ENCODE measurements around the gene FAM163A.

Gene FAM163A

DNA sequence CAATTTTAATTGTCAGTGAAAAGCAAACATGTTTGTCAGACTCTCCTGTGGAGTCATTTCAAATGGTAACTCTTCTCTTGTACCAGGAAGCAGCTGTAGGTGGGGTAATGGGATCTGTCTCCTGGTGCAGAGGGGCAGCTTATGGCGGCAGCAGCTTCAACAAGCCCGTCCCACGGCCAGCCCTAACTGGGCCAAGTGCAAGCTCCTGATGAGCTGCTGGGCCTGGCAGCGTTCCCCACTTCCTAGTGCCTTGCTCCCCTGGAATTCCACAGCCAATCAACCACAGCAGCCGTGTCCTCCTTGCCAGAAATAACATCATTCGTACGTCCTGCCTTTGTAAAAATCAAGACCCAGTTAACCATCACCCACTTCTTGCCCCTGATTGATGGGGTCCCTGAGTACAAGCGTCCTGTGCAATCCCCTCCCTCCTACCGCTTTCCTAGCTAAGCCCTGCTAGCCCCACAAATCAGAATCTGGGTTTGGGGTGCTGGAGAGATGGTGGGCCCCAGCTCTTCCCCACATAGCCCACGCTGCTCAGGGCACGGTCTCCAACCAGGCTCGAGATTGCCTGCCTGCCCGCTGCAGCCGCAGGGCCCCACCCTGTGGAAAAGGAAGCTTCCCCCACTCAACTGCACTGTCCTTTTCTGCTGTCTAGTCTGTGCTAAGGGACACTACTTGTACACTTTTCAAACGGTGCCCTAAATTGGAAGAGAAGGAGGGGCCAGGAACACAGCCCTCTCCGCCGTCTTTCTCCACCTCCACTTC is 73.3 kb downstream of the FAM163A start:
- Histone ChIP-seq H3K79me2 (ENCODE audit: insufficient read depth, low read length) (no peaks in the 10 kb centered on the region), H2AFZ (ENCODE audit: low read length) (no peak overlapping the region), H3K36me3 (ENCODE audit: insufficient read depth, low read length) (no peaks in the 10 kb centered on the region), H4K20me1 (ENCODE audit: insufficient read depth, low read length, poor library complexity, severe bottlenecking) (no peaks in the 10 kb centered on the region), H3K27me3 (ENCODE audit: insufficient read depth, low read length, poor library complexity, severe bottlenecking) (no peaks in the 10 kb centered on the region), H3F3A (ENCODE audit: low read depth) (no peaks in the 10 kb centered on the region), H3K9ac (ENCODE audit: low read depth, low read length, poor library complexity, severe bottlenecking) (no peak overlapping the region), H3K4me3 (ENCODE audit: low read length, poor library complexity, severe bottlenecking) (no peak overlapping the region), H3K9me3 (ENCODE audit: insufficient read depth, low read depth, low read length) (no peaks in the 10 kb centered on the region), H3K4me2 (ENCODE audit: low read depth, low read length, poor library complexity, severe bottlenecking) (no peak overlapping the region), H3K4me1 (ENCODE audit: insufficient read depth, low read length, poor library complexity, severe bottlenecking) (peaks cover 12% of the 10 kb centered on the region), H3K9me2 (replicated peaks; ENCODE audit: low read depth, low read length) (no peaks in the 10 kb centered on the region)
- TF ChIP-seq, protein P1, sequence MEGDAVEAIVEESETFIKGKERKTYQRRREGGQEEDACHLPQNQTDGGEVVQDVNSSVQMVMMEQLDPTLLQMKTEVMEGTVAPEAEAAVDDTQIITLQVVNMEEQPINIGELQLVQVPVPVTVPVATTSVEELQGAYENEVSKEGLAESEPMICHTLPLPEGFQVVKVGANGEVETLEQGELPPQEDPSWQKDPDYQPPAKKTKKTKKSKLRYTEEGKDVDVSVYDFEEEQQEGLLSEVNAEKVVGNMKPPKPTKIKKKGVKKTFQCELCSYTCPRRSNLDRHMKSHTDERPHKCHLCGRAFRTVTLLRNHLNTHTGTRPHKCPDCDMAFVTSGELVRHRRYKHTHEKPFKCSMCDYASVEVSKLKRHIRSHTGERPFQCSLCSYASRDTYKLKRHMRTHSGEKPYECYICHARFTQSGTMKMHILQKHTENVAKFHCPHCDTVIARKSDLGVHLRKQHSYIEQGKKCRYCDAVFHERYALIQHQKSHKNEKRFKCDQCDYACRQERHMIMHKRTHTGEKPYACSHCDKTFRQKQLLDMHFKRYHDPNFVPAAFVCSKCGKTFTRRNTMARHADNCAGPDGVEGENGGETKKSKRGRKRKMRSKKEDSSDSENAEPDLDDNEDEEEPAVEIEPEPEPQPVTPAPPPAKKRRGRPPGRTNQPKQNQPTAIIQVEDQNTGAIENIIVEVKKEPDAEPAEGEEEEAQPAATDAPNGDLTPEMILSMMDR (conservative IDR thresholded peaks at IDR 0.05; ENCODE audit: low read length) = no peak
- no peak for TF ChIP-seq EZH2phosphoT487 (IDR thresholded peaks at IDR 0.05; ENCODE audit: borderline replicate concordance)

GRCh38 chr1:179817056-179817455 is 74.0 kb downstream of the FAM163A start:
- Histone ChIP-seq H3K9me3 (ENCODE audit: insufficient read depth, low read depth, low read length) (no peaks in the 10 kb centered on the region), H3K4me3 (ENCODE audit: low read length, poor library complexity, severe bottlenecking) (no peak overlapping the region), H3F3A (ENCODE audit: low read depth) (no peaks in the 10 kb centered on the region), H3K4me2 (ENCODE audit: low read depth, low read length, poor library complexity, severe bottlenecking) (no peak overlapping the region), H2AFZ (ENCODE audit: low read length) (no peak overlapping the region), H3K79me2 (ENCODE audit: insufficient read depth, low read length) (no peaks in the 10 kb centered on the region), H3K9me2 (replicated peaks; ENCODE audit: low read depth, low read length) (no peaks in the 10 kb centered on the region), H3K27me3 (ENCODE audit: insufficient read depth, low read length, poor library complexity, severe bottlenecking) (no peaks in the 10 kb centered on the region), H3K36me3 (ENCODE audit: insufficient read depth, low read length) (no peaks in the 10 kb centered on the region), H4K20me1 (ENCODE audit: insufficient read depth, low read length, poor library complexity, severe bottlenecking) (no peaks in the 10 kb centered on the region), H3K9ac (ENCODE audit: low read depth, low read length, poor library complexity, severe bottlenecking) (no peak overlapping the region), H3K4me1 (ENCODE audit: insufficient read depth, low read length, poor library complexity, severe bottlenecking) (peaks cover 12% of the 10 kb centered on the region)
- no peak for TF ChIP-seq EZH2phosphoT487 (IDR thresholded peaks at IDR 0.05; ENCODE audit: borderline replicate concordance)
- TF ChIP-seq, protein P1 (conservative IDR thresholded peaks at IDR 0.05; ENCODE audit: low read length) = no peak

- no peaks in the 10 kb centered on the region for H3K9me3 ChIP-seq (ENCODE audit: insufficient read depth, low read depth, low read length)
- H3K36me3 ChIP-seq (ENCODE audit: insufficient read depth, low read length) = no peaks in the 10 kb centered on the region
- TF ChIP-seq, protein P1 (conservative IDR thresholded peaks at IDR 0.05; ENCODE audit: low read length) = no peak
- TF ChIP-seq EZH2phosphoT487 (IDR thresholded peaks at IDR 0.05; ENCODE audit: borderline replicate concordance) = no peak
- no peak overlapping the region for H2AFZ ChIP-seq (ENCODE audit: low read length)
- H3F3A ChIP-seq (ENCODE audit: low read depth) = no peaks in the 10 kb centered on the region
- peaks cover 12% of the 10 kb centered on the region for H3K4me1 ChIP-seq (ENCODE audit: insufficient read depth, low read length, poor library complexity, severe bottlenecking)
- H4K20me1 ChIP-seq (ENCODE audit: insufficient read depth, low read length, poor library complexity, severe bottlenecking) = no peaks in the 10 kb centered on the region
- H3K9me2 ChIP-seq (replicated peaks; ENCODE audit: low read depth, low read length) = no peaks in the 10 kb centered on the region
- no peaks in the 10 kb centered on the region for H3K27me3 ChIP-seq (ENCODE audit: insufficient read depth, low read length, poor library complexity, severe bottlenecking)
- no peaks in the 10 kb centered on the region for H3K79me2 ChIP-seq (ENCODE audit: insufficient read depth, low read length)
- H3K4me2 ChIP-seq (ENCODE audit: low read depth, low read length, poor library complexity, severe bottlenecking) = no peak overlapping the region
- H3K9ac ChIP-seq (ENCODE audit: low read depth, low read length, poor library complexity, severe bottlenecking) = no peak overlapping the region
- no peak overlapping the region for H3K4me3 ChIP-seq (ENCODE audit: low read length, poor library complexity, severe bottlenecking)
Measured at GRCh38 chr1:179817789-179818188, 74.7 kb downstream of the FAM163A start.
